WTC11 (cell line): ENCODE results near the gene ENGASE. TPM values are rescaled to one million over a fixed set of nuclear protein-coding genes. Genes with fewer than 3 reads are reported as not detected.

Experiments
- ATAC-seq: fragments of 200-7000 bp; cut with Tn5 transposase; 2 replicates; pipeline ENCODE4 v1.10.0; 2021; ENCODE audit warnings: mild to moderate bottlenecking, moderate library complexity
- CTCF ChIA-PET: fragments of 300-600 bp; sonication (Branson Sonifier 250); formaldehyde crosslinking; loops from one replicate; lab custom pipeline; 2021; ENCODE audit warnings: antibody characterized with exemption; lab: Charles Lee
- POLR2A ChIA-PET: fragments of 350-600 bp; sonication (Branson Sonifier 250); formaldehyde crosslinking; loops from one replicate; lab custom pipeline; 2021; ENCODE audit warnings: antibody characterized with exemption; lab: Charles Lee
- DNase-seq: peaks from one replicate; pipeline ENCODE4 v3.0.0; 2021; ENCODE audit warnings: low spot score
- H3K27ac Mint-ChIP-seq: 2 replicates; pipeline ENCODE4 v1.8.0; 2021; ENCODE audit warnings: mixed read lengths
- H3K27me3 Mint-ChIP-seq: 2 replicates; pipeline ENCODE4 v1.8.0; 2021; ENCODE audit warnings: low read depth, mild to moderate bottlenecking, moderate library complexity, mixed read lengths
- H3K36me3 Mint-ChIP-seq: 2 replicates; pipeline ENCODE4 v1.8.0; 2021; ENCODE audit warnings: mixed read lengths
- H3K4me1 Mint-ChIP-seq: 2 replicates; pipeline ENCODE4 v1.8.0; 2022; ENCODE audit warnings: mixed read lengths
- H3K4me3 Mint-ChIP-seq: 2 replicates; pipeline ENCODE4 v1.8.0; 2021; ENCODE audit warnings: mild to moderate bottlenecking, moderate library complexity, mixed read lengths
- H3K9me3 Mint-ChIP-seq: 2 replicates; pipeline ENCODE4 v1.8.0; 2021; ENCODE audit warnings: mixed read lengths
- CREB1 ChIP-seq: sonication (generic); formaldehyde crosslinking; IDR thresholded peaks from 2 replicates; pipeline ENCODE4 v1.8.0; 2023; ENCODE audit warnings: mild to moderate bottlenecking, missing genetic modification reagents
- CREM ChIP-seq: sonication (generic); formaldehyde crosslinking; IDR thresholded peaks from 2 replicates; pipeline ENCODE4 v1.8.1; 2022; ENCODE audit warnings: mild to moderate bottlenecking, missing genetic modification reagents, moderate library complexity
- FOXK1 ChIP-seq: sonication (generic); formaldehyde crosslinking; IDR thresholded peaks from 2 replicates; pipeline ENCODE4 v1.8.0; 2022; ENCODE audit warnings: mild to moderate bottlenecking, moderate library complexity, missing genetic modification reagents
- GRHL2 ChIP-seq: fragments of 250-450 bp; sonication (Bioruptor Pico); IDR thresholded peaks from 2 replicates; pipeline ENCODE4 v1.8.0; 2022; ENCODE audit warnings: mild to moderate bottlenecking, moderate library complexity; ENCODE audit not compliant: insufficient replicate concordance, severe bottlenecking
- IRF2 ChIP-seq: sonication (generic); formaldehyde crosslinking; IDR thresholded peaks from 2 replicates; pipeline ENCODE4 v1.8.0; 2022; ENCODE audit warnings: low read depth, missing genetic modification reagents, borderline replicate concordance
- RELA ChIP-seq: sonication (generic); formaldehyde crosslinking; IDR thresholded peaks from 2 replicates; pipeline ENCODE4 v1.8.1; 2022; ENCODE audit warnings: missing genetic modification reagents, mild to moderate bottlenecking, borderline replicate concordance
- SMAD3 ChIP-seq: sonication (generic); formaldehyde crosslinking; IDR thresholded peaks from 2 replicates; pipeline ENCODE4 v1.8.0; 2022; ENCODE audit warnings: missing genetic modification reagents, mild to moderate bottlenecking, borderline replicate concordance
- SOX15 ChIP-seq: fragments of 250-450 bp; sonication (Bioruptor Pico); IDR thresholded peaks from 2 replicates; pipeline ENCODE4 v1.9.0; 2021; ENCODE audit warnings: mild to moderate bottlenecking
- TEAD1 ChIP-seq: sonication (generic); formaldehyde crosslinking; IDR thresholded peaks from 2 replicates; pipeline ENCODE4 v1.8.0; 2022; ENCODE audit warnings: mild to moderate bottlenecking, missing genetic modification reagents
- ZNF317 ChIP-seq: sonication (generic); formaldehyde crosslinking; IDR thresholded peaks from 2 replicates; pipeline ENCODE4 v1.8.1; 2023; ENCODE audit warnings: low read depth, mild to moderate bottlenecking, moderate library complexity, missing genetic modification reagents, borderline replicate concordance
- total RNA-seq: library from RNA; stranded (reverse); gene quantifications from 3 replicates; pipeline ENCODE4 v1.2.3, GENCODE V29; 2021
- TF ChIP-seq, protein P1 (sequence below): sonication (generic); formaldehyde crosslinking; IDR thresholded peaks from 2 replicates; pipeline ENCODE4 v1.8.1; 2023; ENCODE audit warnings: mild to moderate bottlenecking, missing genetic modification reagents
- TF ChIP-seq, protein P2 (sequence below): sonication (generic); formaldehyde crosslinking; IDR thresholded peaks from 2 replicates; pipeline ENCODE4 v1.8.1; 2022; ENCODE audit warnings: low read depth, mild to moderate bottlenecking, moderate library complexity, missing genetic modification reagents, borderline replicate concordance
- TF ChIP-seq, protein P3 (sequence below): sonication (generic); formaldehyde crosslinking; IDR thresholded peaks from 2 replicates; pipeline ENCODE4 v1.8.0; 2023; ENCODE audit warnings: missing genetic modification reagents, mild to moderate bottlenecking, borderline replicate concordance
- TF ChIP-seq, protein P4 (sequence below): sonication (generic); formaldehyde crosslinking; IDR thresholded peaks from 2 replicates; pipeline ENCODE4 v1.8.0; 2022; ENCODE audit warnings: missing genetic modification reagents
- TF ChIP-seq, protein P5 (sequence below): sonication (generic); formaldehyde crosslinking; IDR thresholded peaks from 2 replicates; pipeline ENCODE4 v1.8.1; 2022; ENCODE audit warnings: mild to moderate bottlenecking, moderate library complexity, missing genetic modification reagents
- TF ChIP-seq, protein P6 (sequence below): sonication (generic); formaldehyde crosslinking; IDR thresholded peaks from 2 replicates; pipeline ENCODE4 v1.8.1; 2022; ENCODE audit warnings: mild to moderate bottlenecking, missing genetic modification reagents, moderate library complexity, borderline replicate concordance

ENGASE gene
- total RNA-seq, 1 experiment from 2014 or later = 41.6 TPM

DNA sequence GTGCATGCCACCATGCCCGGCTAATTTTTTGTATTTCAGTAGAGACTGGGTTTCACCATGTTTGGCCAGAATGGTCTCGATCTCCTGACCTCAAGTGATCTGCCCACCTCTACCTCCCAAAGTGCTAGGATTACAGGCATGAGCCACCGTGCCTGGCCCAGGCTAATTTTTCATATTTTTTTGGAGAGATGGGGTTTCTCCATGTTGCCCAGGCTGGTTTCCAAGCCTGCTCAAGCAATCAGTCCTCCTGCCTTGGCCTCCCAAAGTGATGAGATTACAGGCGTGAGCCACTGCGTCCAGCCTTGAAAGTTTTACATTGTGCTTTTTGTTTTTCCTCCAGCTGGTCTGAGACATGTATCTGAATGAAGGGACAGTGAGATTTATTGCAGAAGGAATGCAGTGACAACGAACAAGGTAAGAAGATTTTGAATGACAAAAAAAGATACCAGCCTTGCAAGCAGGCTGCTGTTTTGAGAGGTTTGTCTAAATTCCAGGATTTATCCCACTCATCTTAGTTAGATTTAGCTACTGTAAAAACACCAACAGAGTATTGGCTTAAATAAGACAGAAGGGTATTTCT is 3.4 kb upstream of the ENGASE start:
- Mint-ChIP-seq H3K9me3 (no peaks in the 10 kb centered on the region), H3K27me3 (peaks cover 16% of the 10 kb centered on the region), H3K36me3 (no peaks in the 10 kb centered on the region), H3K4me1 (peaks cover 7% of the 10 kb centered on the region), H3K4me3 (no peak overlapping the region), H3K27ac (no peak overlapping the region)
- POLR2A ChIA-PET = interaction anchor here (0.6 kb wide), 1 partner anchor 62 kb away, joined by 3 read pairs; the partner anchor contains the start of gene CANT1
- TF ChIP-seq CREM (CRISPR knock-in tag) = no peak
- TF ChIP-seq, protein P1, sequence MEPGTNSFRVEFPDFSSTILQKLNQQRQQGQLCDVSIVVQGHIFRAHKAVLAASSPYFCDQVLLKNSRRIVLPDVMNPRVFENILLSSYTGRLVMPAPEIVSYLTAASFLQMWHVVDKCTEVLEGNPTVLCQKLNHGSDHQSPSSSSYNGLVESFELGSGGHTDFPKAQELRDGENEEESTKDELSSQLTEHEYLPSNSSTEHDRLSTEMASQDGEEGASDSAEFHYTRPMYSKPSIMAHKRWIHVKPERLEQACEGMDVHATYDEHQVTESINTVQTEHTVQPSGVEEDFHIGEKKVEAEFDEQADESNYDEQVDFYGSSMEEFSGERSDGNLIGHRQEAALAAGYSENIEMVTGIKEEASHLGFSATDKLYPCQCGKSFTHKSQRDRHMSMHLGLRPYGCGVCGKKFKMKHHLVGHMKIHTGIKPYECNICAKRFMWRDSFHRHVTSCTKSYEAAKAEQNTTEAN (CRISPR knock-in tag) = no peak
- no peak for TF ChIP-seq SMAD3
- no peak for ATAC-seq
- CTCF ChIA-PET = interaction anchor here (1.1 kb wide), 2 partner anchors 317 to 321 kb away, joined by 3 to 4 read pairs; no protein-coding TSS in a partner anchor
- no peak for DNase-seq

DNA sequence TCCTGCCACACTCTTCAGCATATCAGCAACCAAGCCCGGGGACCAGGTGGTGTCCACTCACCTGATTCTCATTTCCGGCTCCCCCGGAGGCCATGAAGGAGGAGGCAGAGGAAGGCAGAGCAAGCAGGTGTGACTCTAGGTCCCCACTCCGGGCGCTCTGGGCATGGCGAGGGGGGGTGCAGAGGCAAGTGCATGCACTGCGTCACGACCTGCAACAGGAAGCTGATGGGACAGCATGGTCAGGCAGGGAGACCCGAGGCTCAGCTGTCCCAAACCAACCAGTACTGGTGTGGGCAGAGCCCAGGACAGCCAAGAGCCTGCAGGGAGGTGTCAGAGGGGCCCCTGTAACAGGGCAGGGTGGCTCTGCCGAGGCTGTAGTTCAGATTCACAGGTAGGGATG is 2.1 kb upstream of the ENGASE start:
- DNase-seq (no peak), ATAC-seq (no peak)
- TF ChIP-seq, protein P2, sequence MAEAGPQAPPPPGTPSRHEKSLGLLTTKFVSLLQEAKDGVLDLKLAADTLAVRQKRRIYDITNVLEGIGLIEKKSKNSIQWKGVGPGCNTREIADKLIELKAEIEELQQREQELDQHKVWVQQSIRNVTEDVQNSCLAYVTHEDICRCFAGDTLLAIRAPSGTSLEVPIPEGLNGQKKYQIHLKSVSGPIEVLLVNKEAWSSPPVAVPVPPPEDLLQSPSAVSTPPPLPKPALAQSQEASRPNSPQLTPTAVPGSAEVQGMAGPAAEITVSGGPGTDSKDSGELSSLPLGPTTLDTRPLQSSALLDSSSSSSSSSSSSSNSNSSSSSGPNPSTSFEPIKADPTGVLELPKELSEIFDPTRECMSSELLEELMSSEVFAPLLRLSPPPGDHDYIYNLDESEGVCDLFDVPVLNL = no peak
- no peak overlapping the region for H3K4me3 Mint-ChIP-seq
- H3K27ac Mint-ChIP-seq = no peak overlapping the region
- ChIA-PET POLR2A (no interaction called here), CTCF (interaction anchor here (0.5 kb wide), 1 partner anchor 673 kb away, joined by 5 read pairs; no protein-coding TSS in a partner anchor)
- peaks cover 17% of the 10 kb centered on the region for H3K27me3 Mint-ChIP-seq
- peaks cover 7% of the 10 kb centered on the region for H3K4me1 Mint-ChIP-seq
- no peaks in the 10 kb centered on the region for H3K9me3 Mint-ChIP-seq
- no peaks in the 10 kb centered on the region for H3K36me3 Mint-ChIP-seq

DNA sequence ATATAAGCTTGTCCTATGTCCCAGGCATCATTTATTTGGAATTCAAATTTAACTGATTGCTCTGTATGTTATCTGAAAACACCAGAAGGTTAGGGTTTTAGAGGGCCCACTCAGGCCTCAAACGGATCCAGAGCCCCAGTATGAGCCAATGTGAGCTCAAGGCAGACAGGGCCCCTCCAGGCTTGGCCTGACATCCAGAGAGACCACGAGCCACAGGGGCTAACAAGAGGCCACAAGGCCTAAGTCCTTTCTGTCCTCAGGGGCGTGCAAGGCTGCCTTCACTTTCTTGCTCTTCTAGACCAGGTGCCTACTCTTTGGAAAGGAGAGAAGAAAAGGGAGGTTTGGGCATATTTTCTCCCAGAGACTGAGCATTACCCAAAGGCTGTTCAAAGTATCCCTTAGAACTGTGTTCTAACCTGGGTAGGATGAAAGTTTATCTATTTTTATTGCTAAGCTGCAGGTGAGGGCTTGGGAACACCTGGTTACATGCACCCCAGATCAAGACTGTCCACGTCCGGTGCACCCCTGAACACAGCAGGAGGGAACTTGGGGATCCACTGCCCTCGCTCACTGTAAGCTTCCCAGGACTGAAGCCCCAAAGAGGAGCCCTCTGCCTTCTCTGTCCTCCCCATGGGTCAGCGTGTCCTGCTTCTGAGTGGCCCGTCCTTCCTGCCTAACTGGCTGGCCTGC is 1.5 kb upstream of the ENGASE start:
- H3K4me3 Mint-ChIP-seq = no peak overlapping the region
- DNase-seq = no peak
- H3K27ac Mint-ChIP-seq = no peak overlapping the region; the same call in 1 of the 2 replicates
- ChIA-PET POLR2A (no interaction called here), CTCF (interaction anchor here (0.5 to 4.0 kb wide), 5 partner anchors 15 to 673 kb away, joined by 5 to 24 read pairs (median 10); no protein-coding TSS in a partner anchor)
- H3K9me3 Mint-ChIP-seq = no peaks in the 10 kb centered on the region
- H3K36me3 Mint-ChIP-seq = no peaks in the 10 kb centered on the region
- peaks cover 7% of the 10 kb centered on the region for H3K4me1 Mint-ChIP-seq
- no peak for ATAC-seq
- H3K27me3 Mint-ChIP-seq = peaks cover 17% of the 10 kb centered on the region
- TF ChIP-seq, protein P3, sequence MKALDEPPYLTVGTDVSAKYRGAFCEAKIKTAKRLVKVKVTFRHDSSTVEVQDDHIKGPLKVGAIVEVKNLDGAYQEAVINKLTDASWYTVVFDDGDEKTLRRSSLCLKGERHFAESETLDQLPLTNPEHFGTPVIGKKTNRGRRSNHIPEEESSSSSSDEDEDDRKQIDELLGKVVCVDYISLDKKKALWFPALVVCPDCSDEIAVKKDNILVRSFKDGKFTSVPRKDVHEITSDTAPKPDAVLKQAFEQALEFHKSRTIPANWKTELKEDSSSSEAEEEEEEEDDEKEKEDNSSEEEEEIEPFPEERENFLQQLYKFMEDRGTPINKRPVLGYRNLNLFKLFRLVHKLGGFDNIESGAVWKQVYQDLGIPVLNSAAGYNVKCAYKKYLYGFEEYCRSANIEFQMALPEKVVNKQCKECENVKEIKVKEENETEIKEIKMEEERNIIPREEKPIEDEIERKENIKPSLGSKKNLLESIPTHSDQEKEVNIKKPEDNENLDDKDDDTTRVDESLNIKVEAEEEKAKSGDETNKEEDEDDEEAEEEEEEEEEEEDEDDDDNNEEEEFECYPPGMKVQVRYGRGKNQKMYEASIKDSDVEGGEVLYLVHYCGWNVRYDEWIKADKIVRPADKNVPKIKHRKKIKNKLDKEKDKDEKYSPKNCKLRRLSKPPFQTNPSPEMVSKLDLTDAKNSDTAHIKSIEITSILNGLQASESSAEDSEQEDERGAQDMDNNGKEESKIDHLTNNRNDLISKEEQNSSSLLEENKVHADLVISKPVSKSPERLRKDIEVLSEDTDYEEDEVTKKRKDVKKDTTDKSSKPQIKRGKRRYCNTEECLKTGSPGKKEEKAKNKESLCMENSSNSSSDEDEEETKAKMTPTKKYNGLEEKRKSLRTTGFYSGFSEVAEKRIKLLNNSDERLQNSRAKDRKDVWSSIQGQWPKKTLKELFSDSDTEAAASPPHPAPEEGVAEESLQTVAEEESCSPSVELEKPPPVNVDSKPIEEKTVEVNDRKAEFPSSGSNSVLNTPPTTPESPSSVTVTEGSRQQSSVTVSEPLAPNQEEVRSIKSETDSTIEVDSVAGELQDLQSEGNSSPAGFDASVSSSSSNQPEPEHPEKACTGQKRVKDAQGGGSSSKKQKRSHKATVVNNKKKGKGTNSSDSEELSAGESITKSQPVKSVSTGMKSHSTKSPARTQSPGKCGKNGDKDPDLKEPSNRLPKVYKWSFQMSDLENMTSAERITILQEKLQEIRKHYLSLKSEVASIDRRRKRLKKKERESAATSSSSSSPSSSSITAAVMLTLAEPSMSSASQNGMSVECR (CRISPR knock-in tag) = no peak
- no peak for TF ChIP-seq CREB1 (CRISPR knock-in tag)
- no peak for TF ChIP-seq IRF2 (CRISPR knock-in tag)
- no peak for TF ChIP-seq SOX15 (CRISPR knock-in tag)
- TF ChIP-seq, protein P4, sequence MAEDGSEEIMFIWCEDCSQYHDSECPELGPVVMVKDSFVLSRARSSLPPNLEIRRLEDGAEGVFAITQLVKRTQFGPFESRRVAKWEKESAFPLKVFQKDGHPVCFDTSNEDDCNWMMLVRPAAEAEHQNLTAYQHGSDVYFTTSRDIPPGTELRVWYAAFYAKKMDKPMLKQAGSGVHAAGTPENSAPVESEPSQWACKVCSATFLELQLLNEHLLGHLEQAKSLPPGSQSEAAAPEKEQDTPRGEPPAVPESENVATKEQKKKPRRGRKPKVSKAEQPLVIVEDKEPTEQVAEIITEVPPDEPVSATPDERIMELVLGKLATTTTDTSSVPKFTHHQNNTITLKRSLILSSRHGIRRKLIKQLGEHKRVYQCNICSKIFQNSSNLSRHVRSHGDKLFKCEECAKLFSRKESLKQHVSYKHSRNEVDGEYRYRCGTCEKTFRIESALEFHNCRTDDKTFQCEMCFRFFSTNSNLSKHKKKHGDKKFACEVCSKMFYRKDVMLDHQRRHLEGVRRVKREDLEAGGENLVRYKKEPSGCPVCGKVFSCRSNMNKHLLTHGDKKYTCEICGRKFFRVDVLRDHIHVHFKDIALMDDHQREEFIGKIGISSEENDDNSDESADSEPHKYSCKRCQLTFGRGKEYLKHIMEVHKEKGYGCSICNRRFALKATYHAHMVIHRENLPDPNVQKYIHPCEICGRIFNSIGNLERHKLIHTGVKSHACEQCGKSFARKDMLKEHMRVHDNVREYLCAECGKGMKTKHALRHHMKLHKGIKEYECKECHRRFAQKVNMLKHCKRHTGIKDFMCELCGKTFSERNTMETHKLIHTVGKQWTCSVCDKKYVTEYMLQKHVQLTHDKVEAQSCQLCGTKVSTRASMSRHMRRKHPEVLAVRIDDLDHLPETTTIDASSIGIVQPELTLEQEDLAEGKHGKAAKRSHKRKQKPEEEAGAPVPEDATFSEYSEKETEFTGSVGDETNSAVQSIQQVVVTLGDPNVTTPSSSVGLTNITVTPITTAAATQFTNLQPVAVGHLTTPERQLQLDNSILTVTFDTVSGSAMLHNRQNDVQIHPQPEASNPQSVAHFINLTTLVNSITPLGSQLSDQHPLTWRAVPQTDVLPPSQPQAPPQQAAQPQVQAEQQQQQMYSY (CRISPR knock-in tag) = no peak
- TF ChIP-seq TEAD1 (CRISPR knock-in tag) = no peak
- TF ChIP-seq, protein P5, sequence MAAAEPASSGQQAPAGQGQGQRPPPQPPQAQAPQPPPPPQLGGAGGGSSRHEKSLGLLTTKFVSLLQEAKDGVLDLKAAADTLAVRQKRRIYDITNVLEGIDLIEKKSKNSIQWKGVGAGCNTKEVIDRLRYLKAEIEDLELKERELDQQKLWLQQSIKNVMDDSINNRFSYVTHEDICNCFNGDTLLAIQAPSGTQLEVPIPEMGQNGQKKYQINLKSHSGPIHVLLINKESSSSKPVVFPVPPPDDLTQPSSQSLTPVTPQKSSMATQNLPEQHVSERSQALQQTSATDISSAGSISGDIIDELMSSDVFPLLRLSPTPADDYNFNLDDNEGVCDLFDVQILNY (CRISPR knock-in tag) = no peak
- no peak for TF ChIP-seq ZNF317 (CRISPR knock-in tag)
- TF ChIP-seq, protein P6, sequence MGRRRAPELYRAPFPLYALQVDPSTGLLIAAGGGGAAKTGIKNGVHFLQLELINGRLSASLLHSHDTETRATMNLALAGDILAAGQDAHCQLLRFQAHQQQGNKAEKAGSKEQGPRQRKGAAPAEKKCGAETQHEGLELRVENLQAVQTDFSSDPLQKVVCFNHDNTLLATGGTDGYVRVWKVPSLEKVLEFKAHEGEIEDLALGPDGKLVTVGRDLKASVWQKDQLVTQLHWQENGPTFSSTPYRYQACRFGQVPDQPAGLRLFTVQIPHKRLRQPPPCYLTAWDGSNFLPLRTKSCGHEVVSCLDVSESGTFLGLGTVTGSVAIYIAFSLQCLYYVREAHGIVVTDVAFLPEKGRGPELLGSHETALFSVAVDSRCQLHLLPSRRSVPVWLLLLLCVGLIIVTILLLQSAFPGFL (CRISPR knock-in tag) = no peak
- no peak for TF ChIP-seq GRHL2 (CRISPR knock-in tag)
- TF ChIP-seq FOXK1 (CRISPR knock-in tag) = no peak
- TF ChIP-seq RELA (CRISPR knock-in tag) = no peak
